ENCODE results near the gene SLAMF1.
"Not testable (repeated sequence)": the region's sequence is repeated elsewhere in the genome, so short reads cannot be mapped to it uniquely, and the experiment has no call there.

Gene SLAMF1

GRCh38 chr1:160640359-160641123 is 6.3 kb downstream of the SLAMF1 start:
- intact Hi-C loops (cut with DNase I): no loop called here
- DNase-seq: no peak

GRCh38 chr1:160639652-160640051 is 7.2 kb downstream of the SLAMF1 start:
- intact Hi-C loops (cut with DNase I): loop anchor here (2.0 kb wide), 1 partner anchor 41 kb away; no protein-coding TSS in a partner anchor
- no peak for DNase-seq

- DNase-seq: no peak
- intact Hi-C loops (cut with DNase I): loop anchor here (2.0 kb wide), 1 partner anchor 40 kb away; no protein-coding TSS in a partner anchor
These were observed 7.9 kb downstream of the SLAMF1 start for GRCh38 chr1:160638926-160639325.

- DNase-seq: no peak
- intact Hi-C loops (cut with DNase I): loop anchor here (2.0 kb wide), 1 partner anchor 40 kb away; no protein-coding TSS in a partner anchor
These were observed 8.3 kb downstream of the SLAMF1 start for GRCh38 chr1:160638540-160638857.

- no peak for DNase-seq
These were observed 8.9 kb downstream of the SLAMF1 start for GRCh38 chr1:160637821-160638539.

GRCh38 chr1:160637065-160637464 is 9.8 kb downstream of the SLAMF1 start:
- intact Hi-C loops (cut with DNase I): no loop called here

More at GRCh38 chr1:160637821-160638539, 8.9 kb downstream of the SLAMF1 start:
- intact Hi-C loops (cut with DNase I): loop anchor here (2.0 kb wide), 1 partner anchor 39 kb away; no protein-coding TSS in a partner anchor

GRCh38 chr1:160636547-160636946 is 10.3 kb downstream of the SLAMF1 start:
- intact Hi-C loops (cut with DNase I): no loop called here
- DNase-seq: no peak

More at GRCh38 chr1:160637065-160637464, 9.8 kb downstream of the SLAMF1 start:
- DNase-seq: no peak

- intact Hi-C loops (cut with DNase I): no loop called here
- DNase-seq: no peak
These were observed 10.8 kb downstream of the SLAMF1 start for GRCh38 chr1:160636076-160636475.

- intact Hi-C loops (cut with DNase I): no loop called here
- no peak for DNase-seq
These were observed 12.0 kb downstream of the SLAMF1 start for GRCh38 chr1:160634543-160635491.

GRCh38 chr1:160633330-160633903 is 13.4 kb downstream of the SLAMF1 start:
- intact Hi-C loops (cut with DNase I): no loop called here
- DNase-seq: no peak

GRCh38 chr1:160631983-160632625 is 14.7 kb downstream of the SLAMF1 start:
- intact Hi-C loops (cut with DNase I): no loop called here
- DNase-seq: no peak

GRCh38 chr1:160630523-160631451 is 16.1 kb downstream of the SLAMF1 start:
- DNase-seq: no peak
- intact Hi-C loops (cut with DNase I): no loop called here

GRCh38 chr1:160629286-160630210 is 17.3 kb downstream of the SLAMF1 start:
- intact Hi-C loops (cut with DNase I): no loop called here
- DNase-seq: peak in 4 of 10 donors; percentile 9 to 84 (median 20)

- DNase-seq: no peak
- intact Hi-C loops (cut with DNase I): no loop called here
These were observed 18.0 kb downstream of the SLAMF1 start for GRCh38 chr1:160628799-160629263.

GRCh38 chr1:160627677-160628289 is 19.1 kb downstream of the SLAMF1 start:
- intact Hi-C loops (cut with DNase I); DNase-seq: not testable (repeated sequence)

- intact Hi-C loops (cut with DNase I): no loop called here
- DNase-seq: no peak
These were observed 20.1 kb downstream of the SLAMF1 start for GRCh38 chr1:160626509-160627342.
